HFFc6 (cell line): ENCODE data around the gene RPRD2. TPM values are rescaled to one million over a fixed set of nuclear protein-coding genes. Genes with fewer than 3 reads are reported as not detected.
A peak's percentile ranks its signal among the peaks of the same experiment; 100 is the strongest.
"Not testable (repeated sequence)": the region's sequence is repeated elsewhere in the genome, so short reads cannot be mapped to it uniquely, and the experiment has no call there.

Experiments used
- DNase-seq: peaks from one replicate; pipeline ENCODE4 v3.0.0-alpha.2; 2018
- H3K27ac Mint-ChIP-seq: 2 replicates; pipeline ENCODE4 v1.8.0; 2020; ENCODE audit warnings: mild to moderate bottlenecking, mixed read lengths
- H3K27me3 Mint-ChIP-seq: 2 replicates; pipeline ENCODE4 v1.8.0; 2021; ENCODE audit warnings: mild to moderate bottlenecking, moderate library complexity, mixed read lengths; ENCODE audit not compliant: insufficient read depth
- H3K36me3 Mint-ChIP-seq: 2 replicates; pipeline ENCODE4 v1.8.0; 2021; ENCODE audit warnings: low read depth, mixed read lengths
- H3K4me1 Mint-ChIP-seq: 2 replicates; pipeline ENCODE4 v1.8.0; 2020; ENCODE audit warnings: low read depth, mixed read lengths
- H3K4me3 Mint-ChIP-seq: 2 replicates; pipeline ENCODE4 v1.8.0; 2020; ENCODE audit warnings: mild to moderate bottlenecking, moderate library complexity, mixed read lengths
- H3K9me3 Mint-ChIP-seq: 2 replicates; pipeline ENCODE4 v1.8.0; 2020; ENCODE audit warnings: mild to moderate bottlenecking, mixed read lengths
- total RNA-seq, 6 experiments: library from RNA; stranded (reverse); fragmentation: NEBNext Ultra II Directional; extraction: Animal tissue kit (Norgen Biotek cat#: 25700); gene quantifications; 2 replicates in 1 of 6; 3 replicates in 5 of 6; pipeline ENCODE4 v1.2.3, GENCODE V29; 2021
- TF ChIP-seq, protein P1 (sequence below): fragments of 200-600 bp; sonication (generic); IDR thresholded peaks from 2 replicates; pipeline ENCODE4 v1.5.0; 2021; ENCODE audit warnings: antibody characterized with exemption, mild to moderate bottlenecking

Gene RPRD2
- total RNA-seq, 6 experiments from 2014 or later: 24.0 to 27.9 (median 25.7) TPM

DNA sequence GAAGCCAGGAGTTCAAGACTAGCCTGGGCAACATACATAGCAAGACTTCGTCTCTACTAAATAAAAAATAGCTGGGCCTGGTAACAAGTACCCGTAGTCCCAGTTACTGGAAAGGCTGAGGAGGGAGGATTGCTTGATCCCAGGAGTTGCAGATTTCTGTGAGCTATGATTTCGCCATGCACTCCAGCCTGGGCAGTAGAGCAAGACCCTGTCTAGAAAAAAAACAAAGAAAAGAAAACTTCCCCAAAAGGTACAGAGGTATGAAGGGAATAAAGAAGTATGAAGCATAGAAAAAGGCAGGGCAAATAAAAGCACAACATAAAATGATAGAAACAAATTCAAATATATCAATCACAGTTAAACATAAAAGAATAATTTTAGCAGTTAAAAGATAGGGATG is 28.7 kb downstream of the RPRD2 start:
- TF ChIP-seq, protein P1, sequence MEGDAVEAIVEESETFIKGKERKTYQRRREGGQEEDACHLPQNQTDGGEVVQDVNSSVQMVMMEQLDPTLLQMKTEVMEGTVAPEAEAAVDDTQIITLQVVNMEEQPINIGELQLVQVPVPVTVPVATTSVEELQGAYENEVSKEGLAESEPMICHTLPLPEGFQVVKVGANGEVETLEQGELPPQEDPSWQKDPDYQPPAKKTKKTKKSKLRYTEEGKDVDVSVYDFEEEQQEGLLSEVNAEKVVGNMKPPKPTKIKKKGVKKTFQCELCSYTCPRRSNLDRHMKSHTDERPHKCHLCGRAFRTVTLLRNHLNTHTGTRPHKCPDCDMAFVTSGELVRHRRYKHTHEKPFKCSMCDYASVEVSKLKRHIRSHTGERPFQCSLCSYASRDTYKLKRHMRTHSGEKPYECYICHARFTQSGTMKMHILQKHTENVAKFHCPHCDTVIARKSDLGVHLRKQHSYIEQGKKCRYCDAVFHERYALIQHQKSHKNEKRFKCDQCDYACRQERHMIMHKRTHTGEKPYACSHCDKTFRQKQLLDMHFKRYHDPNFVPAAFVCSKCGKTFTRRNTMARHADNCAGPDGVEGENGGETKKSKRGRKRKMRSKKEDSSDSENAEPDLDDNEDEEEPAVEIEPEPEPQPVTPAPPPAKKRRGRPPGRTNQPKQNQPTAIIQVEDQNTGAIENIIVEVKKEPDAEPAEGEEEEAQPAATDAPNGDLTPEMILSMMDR: no peak
- Mint-ChIP-seq H3K27ac (no peak overlapping the region), H3K27me3 (peaks cover under 1% of the 10 kb centered on the region; the same call in 1 of the 2 replicates), H3K4me3 (no peak overlapping the region), H3K9me3 (peaks cover 3% of the 10 kb centered on the region; the same call in 1 of the 2 replicates), H3K4me1 (no peaks in the 10 kb centered on the region), H3K36me3 (peaks cover 20% of the 10 kb centered on the region)
- no peak for DNase-seq

DNA sequence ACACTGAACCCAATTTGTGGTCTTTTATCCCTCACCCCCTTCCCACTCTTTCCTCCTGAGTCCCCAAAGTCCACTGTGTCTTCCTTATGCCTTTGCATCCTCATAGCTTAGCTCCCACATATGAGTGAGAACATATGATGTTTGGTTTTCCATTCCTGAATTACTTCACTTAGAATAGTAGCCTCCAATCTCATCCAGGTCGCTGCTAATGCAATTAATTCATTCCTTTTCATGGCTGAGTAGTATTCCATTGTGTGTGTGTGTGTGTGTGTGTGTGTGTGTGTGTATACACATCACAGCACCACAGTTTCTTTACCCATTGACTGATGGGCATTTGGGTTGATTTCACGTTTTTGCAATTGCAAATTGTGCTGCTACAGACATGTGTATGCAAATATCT is 31.2 kb downstream of the RPRD2 start:
- not testable (repeated sequence) for DNase-seq, H3K27me3 Mint-ChIP-seq, H3K4me1 Mint-ChIP-seq, H3K27ac Mint-ChIP-seq, H3K4me3 Mint-ChIP-seq, H3K9me3 Mint-ChIP-seq
- peaks cover 26% of the 10 kb centered on the region for H3K36me3 Mint-ChIP-seq

DNA sequence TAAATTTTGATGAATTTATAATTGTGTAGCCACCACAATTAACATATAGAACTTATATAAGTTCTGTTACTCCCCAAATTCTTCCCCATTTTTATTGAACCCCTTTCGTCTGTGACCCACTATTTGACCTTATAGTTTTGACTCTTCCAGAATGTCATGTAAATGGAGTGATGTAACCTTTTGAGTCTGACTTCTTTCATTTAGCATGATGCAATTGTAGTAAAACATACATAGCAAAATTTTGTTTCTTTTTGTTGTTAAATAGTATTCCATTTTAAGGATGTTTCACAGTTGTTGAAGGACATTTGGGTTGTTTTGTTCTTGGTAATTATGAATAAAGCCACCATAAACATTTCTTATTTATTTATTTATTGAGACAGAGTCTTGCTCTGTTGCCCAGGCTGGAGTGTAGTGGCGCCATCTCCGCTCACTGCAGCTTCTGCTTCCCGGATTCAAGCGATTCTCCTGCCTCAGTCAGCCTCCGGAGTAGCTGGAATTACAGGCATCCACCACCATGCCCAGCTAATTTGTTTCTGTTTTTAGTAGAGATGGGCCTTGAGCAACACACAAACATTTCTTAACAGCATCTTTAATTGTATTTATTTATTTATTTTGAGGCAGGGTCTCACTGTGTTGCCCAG is 33.6 kb downstream of the RPRD2 start:
- Mint-ChIP-seq H3K27me3 (peaks cover 2% of the 10 kb centered on the region; the same call in 1 of the 2 replicates), H3K36me3 (peaks cover 32% of the 10 kb centered on the region), H3K4me3 (no peak overlapping the region), H3K27ac (no peak overlapping the region), H3K9me3 (peaks cover 3% of the 10 kb centered on the region; the same call in 1 of the 2 replicates), H3K4me1 (no peaks in the 10 kb centered on the region)
- TF ChIP-seq, protein P1: no peak
- DNase-seq: no peak

DNA sequence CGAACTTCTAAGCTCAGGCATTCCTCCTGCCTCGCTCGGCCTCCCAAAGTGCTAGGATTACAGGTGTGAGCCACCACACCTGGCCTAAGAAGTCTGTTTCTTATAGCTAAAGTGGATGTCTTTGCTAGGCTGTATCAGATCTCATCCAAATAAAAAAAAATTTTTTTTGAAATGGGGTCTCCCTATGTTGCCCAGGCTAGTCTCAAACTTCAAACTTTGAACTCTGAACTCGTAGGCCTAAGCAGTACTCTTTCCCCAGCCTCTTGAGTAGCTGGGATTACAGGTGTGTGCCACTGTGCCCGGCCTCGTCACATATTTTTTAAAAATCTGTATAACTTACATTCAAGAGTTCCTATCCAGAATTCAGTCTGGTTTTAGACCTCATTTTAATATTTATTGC is 40.5 kb downstream of the RPRD2 start:
- H3K4me3 Mint-ChIP-seq: no peak overlapping the region
- no peak overlapping the region for H3K27ac Mint-ChIP-seq
- no peaks in the 10 kb centered on the region for H3K9me3 Mint-ChIP-seq
- no peak for DNase-seq
- H3K27me3 Mint-ChIP-seq: no peaks in the 10 kb centered on the region
- H3K36me3 Mint-ChIP-seq: peaks cover 16% of the 10 kb centered on the region
- TF ChIP-seq, protein P1: no peak
- H3K4me1 Mint-ChIP-seq: peaks cover 30% of the 10 kb centered on the region

DNA sequence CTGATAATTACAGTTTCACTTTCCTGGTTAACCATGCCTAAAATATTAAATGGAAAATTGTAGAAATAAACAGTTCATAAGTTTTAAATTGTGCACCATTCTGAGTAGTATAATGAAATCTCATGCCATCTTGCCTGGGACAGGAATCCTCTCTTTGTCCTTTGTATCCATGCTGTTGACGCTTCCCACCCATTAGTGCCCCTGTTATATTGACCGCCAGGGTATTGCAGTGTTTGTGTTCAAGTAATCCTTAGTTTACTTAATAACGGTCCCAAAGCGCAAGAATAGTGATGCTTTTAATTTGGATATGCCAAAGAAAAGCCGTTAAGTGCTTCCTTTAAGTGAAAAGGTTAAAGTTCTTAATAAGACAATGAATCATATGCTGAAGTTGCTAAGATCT is 41.7 kb downstream of the RPRD2 start:
- no peaks in the 10 kb centered on the region for H3K9me3 Mint-ChIP-seq
- H3K4me3 Mint-ChIP-seq: peak overlapping the region; percentile 33
- DNase-seq: no peak
- TF ChIP-seq, protein P1: no peak
- H3K27me3 Mint-ChIP-seq: no peaks in the 10 kb centered on the region
- H3K4me1 Mint-ChIP-seq: peaks cover 42% of the 10 kb centered on the region
- peak overlapping the region; percentile 15; the same call in 1 of the 2 replicates for H3K27ac Mint-ChIP-seq
- H3K36me3 Mint-ChIP-seq: peaks cover 5% of the 10 kb centered on the region; the same call in 1 of the 2 replicates

DNA sequence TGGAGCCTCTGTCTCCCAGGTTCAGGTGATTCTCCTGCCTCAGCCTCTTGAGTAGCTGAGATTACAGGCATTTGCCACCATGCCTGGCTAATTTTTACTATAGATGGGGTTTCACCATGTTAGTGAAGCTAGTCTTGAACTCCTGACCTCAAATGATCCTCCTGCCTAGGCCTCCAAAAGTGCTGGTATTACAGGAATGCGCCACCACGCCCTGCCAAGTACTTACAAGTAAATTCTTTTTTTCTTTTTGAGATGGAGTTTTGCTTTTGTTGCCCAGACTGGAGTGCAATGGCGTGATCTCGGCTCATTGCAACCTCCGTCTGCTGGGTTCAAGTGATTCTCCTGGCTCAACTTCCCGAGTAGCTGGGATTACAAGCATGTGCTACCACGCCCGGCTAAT is 42.5 kb downstream of the RPRD2 start:
- Mint-ChIP-seq H3K4me1 (peaks cover 45% of the 10 kb centered on the region), H3K9me3 (no peaks in the 10 kb centered on the region), H3K27me3 (no peaks in the 10 kb centered on the region), H3K27ac (no peak overlapping the region; the same call in 1 of the 2 replicates), H3K36me3 (0 out of 2 replicates have a peak, but pooled peaks cover 5% of the 10 kb centered on the region), H3K4me3 (no peak overlapping the region)
- DNase-seq: no peak
- TF ChIP-seq, protein P1: no peak
